ENCODE results near the gene FOXP1. TPM values are rescaled to one million over a fixed set of nuclear protein-coding genes. Genes with fewer than 3 reads are reported as not detected.

FOXP1 gene
- total and polyA plus RNA-seq, 12 donors = 7.6 to 42.7 (median 24.3) TPM

- H3K9me3 ChIP-seq (replicated peaks in 1 of 3) = no peaks in the 10 kb centered on the region
- no peak overlapping the region for H3K4me3 ChIP-seq
- DNase-seq = no peak
- H3K36me3 ChIP-seq (replicated peaks in 1 of 2) = no peaks in the 10 kb centered on the region
- H3K27me3 ChIP-seq = no peaks in the 10 kb centered on the region
- TF ChIP-seq CTCF (IDR thresholded peaks at IDR 0.05) (no peak), POLR2A (IDR thresholded peaks at IDR 0.05) (no peak)
- intact Hi-C loops (cut with DNase I) = no loop called here
- 90 to 97% (median 96%) methylated on average over 3 of the region's 3 CpGs for WGBS, 4 donors
- no peak overlapping the region for H3K27ac ChIP-seq
- H3K4me1 ChIP-seq (replicated peaks in 1 of 2) = no peaks in the 10 kb centered on the region
Observed at GRCh38 chr3:71593106-71593505, 9.6 kb upstream of the FOXP1 start.

- WGBS, 4 donors = 91 to 98% (median 93%) methylated on average over 2 of the region's 2 CpGs
- Histone ChIP-seq H3K27me3 (no peaks in the 10 kb centered on the region), H3K4me1 (replicated peaks in 1 of 2) (peaks cover 0 to 7% of the 10 kb centered on the region in 2 donors), H3K36me3 (replicated peaks in 1 of 2) (no peaks in the 10 kb centered on the region), H3K4me3 (no peak overlapping the region), H3K27ac (no peak overlapping the region), H3K9me3 (replicated peaks in 1 of 3) (no peaks in the 10 kb centered on the region)
- TF ChIP-seq CTCF (IDR thresholded peaks at IDR 0.05) (no peak), POLR2A (IDR thresholded peaks at IDR 0.05) (no peak)
- no peak for DNase-seq
- intact Hi-C loops (cut with DNase I) = no loop called here
Observed at GRCh38 chr3:71591101-71591500, 7.6 kb upstream of the FOXP1 start.

- Histone ChIP-seq H3K4me3 (no peak overlapping the region), H3K27ac (no peak overlapping the region), H3K36me3 (replicated peaks in 1 of 2) (no peaks in the 10 kb centered on the region), H3K27me3 (no peaks in the 10 kb centered on the region), H3K9me3 (replicated peaks in 1 of 3) (no peaks in the 10 kb centered on the region), H3K4me1 (replicated peaks in 1 of 2) (peaks cover 0 to 10% of the 10 kb centered on the region in 2 donors)
- TF ChIP-seq CTCF (IDR thresholded peaks at IDR 0.05) (no peak), POLR2A (IDR thresholded peaks at IDR 0.05) (no peak)
- DNase-seq = no peak
- intact Hi-C loops (cut with DNase I) = loop anchor here in 1 of 2 donors (10.0 kb wide), 2 partner anchors 584 to 874 kb away; no protein-coding TSS in a partner anchor
- 85 to 95% (median 88%) methylated on average over 2 of the region's 2 CpGs for WGBS, 4 donors
Observed at GRCh38 chr3:71589132-71589531, 5.6 kb upstream of the FOXP1 start.

GRCh38 chr3:71587958-71588357 is 4.4 kb upstream of the FOXP1 start:
- Histone ChIP-seq H3K36me3 (replicated peaks in 1 of 2) (no peaks in the 10 kb centered on the region), H3K27me3 (no peaks in the 10 kb centered on the region), H3K27ac (no peak overlapping the region), H3K4me3 (no peak overlapping the region), H3K9me3 (replicated peaks in 1 of 3) (no peaks in the 10 kb centered on the region), H3K4me1 (replicated peaks in 1 of 2) (peaks cover 0 to 10% of the 10 kb centered on the region in 2 donors)
- 72 to 95% (median 81%) methylated on average over 3 of the region's 3 CpGs for WGBS, 4 donors
- intact Hi-C loops (cut with DNase I) = loop anchor here in 1 of 2 donors (10.0 kb wide), 2 partner anchors 583 to 873 kb away; no protein-coding TSS in a partner anchor
- TF ChIP-seq CTCF (IDR thresholded peaks at IDR 0.05) = no peak
- no peak for TF ChIP-seq POLR2A (IDR thresholded peaks at IDR 0.05)
- no peak for DNase-seq

Measured in adrenal gland (tissue), 12 donors.